GM12891 (cell line): Measurements from ENCODE around the gene SGCE.

Experiments used
- POLR2A ChIP-seq: IDR thresholded peaks from 2 replicates; pipeline ENCODE4 v1.6.1; 2011; ENCODE audit warnings: low read depth, low read length, control low read depth
- POLR2AphosphoS5 ChIP-seq: IDR thresholded peaks from 2 replicates; pipeline ENCODE4 v1.6.1; 2011; ENCODE audit warnings: low read depth, low read length, control low read depth

DNA sequence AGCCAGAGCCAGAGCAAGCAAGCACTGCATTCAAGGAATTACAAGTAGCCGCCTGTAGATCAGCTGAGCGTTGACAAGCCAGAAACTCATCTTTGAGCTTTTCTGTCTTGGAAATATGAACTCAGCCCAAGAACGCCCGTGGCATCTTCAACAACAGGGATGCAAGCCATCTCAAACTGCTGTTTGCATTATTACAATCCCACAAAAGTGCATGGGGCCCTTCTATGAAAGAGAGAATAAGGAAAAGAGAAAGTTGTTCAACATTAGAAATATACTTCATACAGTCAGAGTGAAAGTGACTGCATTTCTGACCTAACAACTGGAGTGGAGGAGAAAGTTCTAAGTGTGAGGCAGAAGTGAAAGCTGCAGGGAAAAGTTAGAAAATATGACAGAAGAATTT lies 6.5 kb downstream of the SGCE start:
- no peak for TF ChIP-seq POLR2AphosphoS5
- TF ChIP-seq POLR2A, result no peak
